ENCODE data around the gene S100A1.
A peak's percentile ranks its signal among the peaks of the same experiment; 100 is the strongest.
"Not testable (repeated sequence)": the region's sequence is repeated elsewhere in the genome, so short reads cannot be mapped to it uniquely, and the experiment has no call there.

Gene S100A1

GRCh38 chr1:153670859-153671627, 42.8 kb downstream of the S100A1 start, which contains the start of gene ILF2:
TSS of gene ILF2 (minus strand) at chr1:153670993. CDS start at chr1:153670922, 71 bp downstream.
- H3K27me3 ChIP-seq (ENCODE audit: control insufficient read depth, insufficient read depth, low read length) = no peaks in the 10 kb centered on the region
- no peaks in the 10 kb centered on the region for H3K9me3 ChIP-seq (ENCODE audit: control insufficient read depth, insufficient read depth, low read depth, low read length)
- H3K4me3 ChIP-seq (ENCODE audit: low read depth, low read length) = peak within 1 kb of the TSS; percentile 84
- peak within 1 kb of the TSS; percentile 78 for H3K27ac ChIP-seq (ENCODE audit: low read depth, low read length)
- no peaks in the 10 kb centered on the region for H3K4me1 ChIP-seq (ENCODE audit: control insufficient read depth, insufficient read depth, low read length)
- peak within 1 kb of the TSS; percentile 96 for H3K9ac ChIP-seq (ENCODE audit: low read length)
- H3K36me3 ChIP-seq (ENCODE audit: control insufficient read depth, insufficient read depth, low read length) = peaks cover 42% of the 10 kb centered on the region

- peaks cover 35% of the 10 kb centered on the region for H3K36me3 ChIP-seq (ENCODE audit: control insufficient read depth, insufficient read depth, low read length)
- H3K9me3 ChIP-seq (ENCODE audit: control insufficient read depth, insufficient read depth, low read depth, low read length); H3K27me3 ChIP-seq (ENCODE audit: control insufficient read depth, insufficient read depth, low read length); H3K4me1 ChIP-seq (ENCODE audit: control insufficient read depth, insufficient read depth, low read length): not testable (repeated sequence)
- peak overlapping the region; percentile 66 for H3K9ac ChIP-seq (ENCODE audit: low read length)
- H3K4me3 ChIP-seq (ENCODE audit: low read depth, low read length) = peak overlapping the region; percentile 77
- 0 out of 2 replicates have a peak overlapping the region, but pooled peaks have one; percentile 39 for H3K27ac ChIP-seq (ENCODE audit: low read depth, low read length)
Observed at GRCh38 chr1:153671628-153672353, 43.6 kb downstream of the S100A1 start.

- Histone ChIP-seq H3K9ac (ENCODE audit: low read length) (no peak overlapping the region), H3K27me3 (ENCODE audit: control insufficient read depth, insufficient read depth, low read length) (peaks cover 8% of the 10 kb centered on the region), H3K4me1 (ENCODE audit: control insufficient read depth, insufficient read depth, low read length) (peaks cover 5% of the 10 kb centered on the region; the same call in 1 of the 2 replicates), H3K36me3 (ENCODE audit: control insufficient read depth, insufficient read depth, low read length) (peaks cover 18% of the 10 kb centered on the region), H3K4me3 (ENCODE audit: low read depth, low read length) (no peak overlapping the region), H3K9me3 (ENCODE audit: control insufficient read depth, insufficient read depth, low read depth, low read length) (no peaks in the 10 kb centered on the region), H3K27ac (ENCODE audit: low read depth, low read length) (no peak overlapping the region)
Observed at GRCh38 chr1:153673511-153673910, 45.3 kb downstream of the S100A1 start.

DNA sequence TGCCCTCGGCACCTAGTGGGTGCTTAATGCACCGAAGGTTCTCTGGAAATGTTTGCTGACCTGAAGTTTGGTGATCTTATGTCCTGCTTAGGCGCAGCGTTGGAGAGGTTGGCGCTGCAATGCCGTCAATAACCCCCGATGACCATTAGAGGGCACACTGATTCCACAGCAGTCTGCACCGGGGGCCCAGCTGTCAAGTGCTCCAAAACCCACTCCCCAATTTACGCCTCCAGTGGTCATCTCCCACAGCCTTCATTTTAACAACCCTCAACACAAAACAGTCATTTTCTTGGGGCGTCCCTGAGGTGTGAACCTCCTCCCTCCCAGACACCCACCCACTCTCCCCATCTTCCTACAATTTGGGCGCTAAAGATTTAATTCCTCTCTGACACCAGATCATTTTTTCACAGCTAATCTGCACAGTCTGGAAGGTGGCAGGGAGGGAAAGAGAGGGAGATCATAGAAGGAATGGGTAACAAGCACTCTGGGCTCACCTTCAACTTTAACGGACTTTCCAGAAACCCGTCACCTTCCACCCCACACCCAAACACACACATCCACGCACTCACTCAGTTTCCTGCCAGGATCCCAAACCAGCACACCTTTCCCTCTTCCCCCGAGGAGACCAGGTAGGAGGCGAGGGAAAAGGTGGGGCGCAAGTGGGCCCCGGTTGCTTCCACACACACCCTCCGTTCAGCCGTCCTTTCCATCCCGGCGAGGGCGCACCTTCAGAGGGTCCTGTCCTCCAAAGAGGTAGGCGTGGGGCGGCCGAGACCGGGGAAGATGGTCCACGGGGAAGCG, 49.7 kb downstream of the S100A1 start:
- Histone ChIP-seq H3K4me3 (ENCODE audit: low read depth, low read length) (peak overlapping the region; percentile 83), H3K36me3 (ENCODE audit: control insufficient read depth, insufficient read depth, low read length) (no peaks in the 10 kb centered on the region), H3K27ac (ENCODE audit: low read depth, low read length) (no peak overlapping the region), H3K4me1 (ENCODE audit: control insufficient read depth, insufficient read depth, low read length) (peaks cover 13% of the 10 kb centered on the region), H3K27me3 (ENCODE audit: control insufficient read depth, insufficient read depth, low read length) (peaks cover 36% of the 10 kb centered on the region), H3K9ac (ENCODE audit: low read length) (peak overlapping the region; percentile 45), H3K9me3 (ENCODE audit: control insufficient read depth, insufficient read depth, low read depth, low read length) (no peaks in the 10 kb centered on the region)

- no peaks in the 10 kb centered on the region for H3K9me3 ChIP-seq (ENCODE audit: control insufficient read depth, insufficient read depth, low read depth, low read length)
- peaks cover 13% of the 10 kb centered on the region for H3K4me1 ChIP-seq (ENCODE audit: control insufficient read depth, insufficient read depth, low read length)
- peak within 1 kb of the TSS; percentile 83 for H3K4me3 ChIP-seq (ENCODE audit: low read depth, low read length)
- H3K27me3 ChIP-seq (ENCODE audit: control insufficient read depth, insufficient read depth, low read length) = peaks cover 36% of the 10 kb centered on the region
- H3K27ac ChIP-seq (ENCODE audit: low read depth, low read length) = no peak within 1 kb of the TSS
- peak within 1 kb of the TSS; percentile 53 for H3K9ac ChIP-seq (ENCODE audit: low read length)
- H3K36me3 ChIP-seq (ENCODE audit: control insufficient read depth, insufficient read depth, low read length) = no peaks in the 10 kb centered on the region
Observed at GRCh38 chr1:153678519-153679336, 50.5 kb downstream of the S100A1 start, which contains the start of gene NPR1. TSS of gene NPR1 (plus strand) at chr1:153678688. CDS start at chr1:153679109, 421 bp downstream.

- no peaks in the 10 kb centered on the region for H3K36me3 ChIP-seq (ENCODE audit: control insufficient read depth, insufficient read depth, low read length)
- peak overlapping the region; percentile 83 for H3K4me3 ChIP-seq (ENCODE audit: low read depth, low read length)
- H3K27me3 ChIP-seq (ENCODE audit: control insufficient read depth, insufficient read depth, low read length) = peaks cover 36% of the 10 kb centered on the region
- H3K9ac ChIP-seq (ENCODE audit: low read length) = peak overlapping the region; percentile 21
- H3K9me3 ChIP-seq (ENCODE audit: control insufficient read depth, insufficient read depth, low read depth, low read length) = no peaks in the 10 kb centered on the region
- H3K4me1 ChIP-seq (ENCODE audit: control insufficient read depth, insufficient read depth, low read length) = peaks cover 13% of the 10 kb centered on the region
- no peak overlapping the region for H3K27ac ChIP-seq (ENCODE audit: low read depth, low read length)
Observed at GRCh38 chr1:153679337-153680119, 51.3 kb downstream of the S100A1 start.

GRCh38 chr1:153680120-153680403, 51.8 kb downstream of the S100A1 start:
- H3K27me3 ChIP-seq (ENCODE audit: control insufficient read depth, insufficient read depth, low read length) = peaks cover 36% of the 10 kb centered on the region
- H3K9ac ChIP-seq (ENCODE audit: low read length) = no peak overlapping the region
- H3K4me3 ChIP-seq (ENCODE audit: low read depth, low read length) = peak overlapping the region; percentile 83
- no peaks in the 10 kb centered on the region for H3K36me3 ChIP-seq (ENCODE audit: control insufficient read depth, insufficient read depth, low read length)
- H3K27ac ChIP-seq (ENCODE audit: low read depth, low read length) = no peak overlapping the region
- H3K9me3 ChIP-seq (ENCODE audit: control insufficient read depth, insufficient read depth, low read depth, low read length) = no peaks in the 10 kb centered on the region
- peaks cover 13% of the 10 kb centered on the region for H3K4me1 ChIP-seq (ENCODE audit: control insufficient read depth, insufficient read depth, low read length)

All from HUES6 (cell line).